CD4-positive, alpha-beta T cell treated with Interleukin-1 beta for 1 hour (primary cell): ENCODE measurements around the gene ABR.
"Not testable (repeated sequence)": the region's sequence is repeated elsewhere in the genome, so short reads cannot be mapped to it uniquely, and the experiment has no call there.

Experiments used
- DNase-seq, 2 donors: peaks; one replicate each; pipeline ENCODE4 v3.0.0-alpha.2; 2020 to 2022

The ABR gene

GRCh38 chr17:1090465-1091189, 89.2 kb downstream of the ABR start:
- no peak for DNase-seq

GRCh38 chr17:1089915-1090314, 89.9 kb downstream of the ABR start:
- DNase-seq, result no peak

DNA sequence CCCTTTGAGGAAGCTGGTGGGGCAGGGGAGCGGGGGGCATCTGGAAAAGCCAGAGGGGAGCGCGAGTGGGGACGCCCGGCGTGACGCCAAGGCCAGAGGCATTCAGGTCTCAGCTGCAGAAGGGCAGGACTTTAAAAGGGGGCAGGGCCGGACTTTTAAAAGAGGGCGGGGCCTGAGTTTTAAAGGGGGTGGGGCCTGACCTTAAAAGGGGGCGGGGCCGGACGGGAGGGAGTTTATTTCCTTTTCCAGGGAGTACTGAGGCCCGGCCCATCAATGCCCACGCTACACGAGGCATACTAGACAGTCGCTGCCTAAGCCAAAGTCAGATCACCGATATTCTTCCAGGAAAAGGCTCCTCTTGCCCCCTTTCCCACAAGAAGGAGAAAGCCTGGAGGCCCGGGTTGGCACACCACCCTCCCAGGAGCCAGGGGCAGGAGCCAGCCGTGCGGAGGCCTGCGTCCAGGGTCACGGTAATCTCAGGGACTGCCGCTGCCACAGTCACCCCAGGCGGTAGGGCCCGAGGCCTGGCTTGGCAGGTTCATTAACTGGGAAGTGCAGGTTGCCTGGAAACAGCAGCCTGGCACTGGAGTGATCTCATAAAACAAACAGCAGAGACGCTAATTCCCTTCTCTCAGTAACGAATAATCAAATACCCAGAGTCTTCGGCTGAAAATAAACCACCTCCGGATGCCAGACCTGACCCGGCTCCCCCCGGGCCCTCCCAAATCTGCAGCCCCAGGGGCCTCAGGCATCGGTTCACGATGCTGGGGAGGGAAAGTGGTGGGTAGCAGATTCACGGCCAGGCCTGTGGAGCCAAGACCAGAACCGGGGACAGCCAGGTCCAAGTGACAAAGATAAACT, 92.2 kb downstream of the ABR start:
- DNase-seq, result no peak

GRCh38 chr17:1083451-1084187, 96.2 kb downstream of the ABR start:
- no peak for DNase-seq

GRCh38 chr17:1082579-1082978, 97.2 kb downstream of the ABR start:
- DNase-seq, result no peak

DNA sequence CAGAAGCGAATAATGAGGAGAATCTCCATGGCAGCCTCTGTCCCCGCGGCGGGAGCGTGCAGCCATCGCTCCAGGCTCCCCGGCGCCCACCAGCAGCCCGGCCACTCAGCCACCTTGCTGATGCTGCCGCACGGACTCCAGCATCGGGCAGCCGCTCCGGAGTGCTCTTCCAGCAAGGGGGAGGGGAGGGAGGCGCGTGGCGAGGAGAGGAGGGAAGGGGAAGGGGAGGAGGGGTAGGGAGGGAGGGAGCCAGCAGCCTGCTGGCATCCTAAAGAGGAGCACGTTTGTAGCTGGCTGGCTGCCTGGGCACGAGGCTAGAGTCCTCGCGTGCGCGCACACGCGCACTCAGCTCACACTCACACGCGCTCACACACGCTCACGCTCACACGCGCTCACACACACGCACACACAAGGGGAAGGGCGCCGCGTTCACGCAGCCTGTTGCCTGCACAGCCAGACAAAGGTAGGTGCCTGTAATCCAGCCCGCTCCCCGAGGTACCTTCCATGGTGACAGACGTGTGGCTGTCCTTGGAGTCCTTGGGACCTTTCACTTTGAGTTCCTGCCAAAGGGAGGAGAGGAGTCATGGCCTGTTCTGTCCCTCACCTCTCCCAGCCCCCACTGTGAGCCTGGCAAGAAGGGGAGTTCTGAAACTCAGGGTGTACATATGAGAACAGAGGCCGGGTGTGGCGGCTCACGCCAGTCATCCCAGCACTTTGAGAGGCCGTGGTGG, 100.8 kb downstream of the ABR start:
- no peak for DNase-seq

- DNase-seq, result no peak
Measured at GRCh38 chr17:1077986-1078711, 101.6 kb downstream of the ABR start.

- no peak for DNase-seq
Measured at GRCh38 chr17:1077581-1077985, 102.2 kb downstream of the ABR start.

GRCh38 chr17:1076982-1077302, 102.8 kb downstream of the ABR start:
- no peak for DNase-seq

GRCh38 chr17:1076299-1076981, 103.3 kb downstream of the ABR start:
- DNase-seq, result no peak

- DNase-seq, result no peak
Measured at GRCh38 chr17:1074886-1075605, 104.7 kb downstream of the ABR start.

- DNase-seq, result not testable (repeated sequence)
Measured at GRCh38 chr17:1073963-1074625, 105.7 kb downstream of the ABR start.

GRCh38 chr17:1073241-1073962, 106.4 kb downstream of the ABR start:
- no peak for DNase-seq

DNA sequence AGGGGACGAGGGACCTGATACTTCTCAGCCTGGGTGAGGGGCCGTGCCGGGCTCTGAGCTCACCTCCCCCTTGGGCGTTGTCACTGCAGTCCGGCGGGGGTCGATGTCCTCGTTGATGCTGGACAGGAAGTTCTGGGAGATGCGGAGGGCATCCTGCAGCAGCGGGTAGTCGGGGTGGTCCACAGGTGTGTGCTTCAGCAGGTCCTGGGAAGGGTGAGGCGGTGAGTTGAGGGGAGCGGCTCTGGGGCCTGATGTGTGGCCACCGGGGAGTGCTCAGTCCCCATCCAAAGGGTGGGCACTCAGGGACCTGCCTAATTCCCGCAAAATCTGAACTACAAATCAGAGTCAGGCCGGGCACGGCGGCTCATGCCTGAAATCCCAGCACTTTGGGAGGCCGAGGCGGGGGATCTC, 107.2 kb downstream of the ABR start:
- DNase-seq, result no peak

GRCh38 chr17:1071103-1071825, 108.5 kb downstream of the ABR start:
- DNase-seq, result no peak

DNA sequence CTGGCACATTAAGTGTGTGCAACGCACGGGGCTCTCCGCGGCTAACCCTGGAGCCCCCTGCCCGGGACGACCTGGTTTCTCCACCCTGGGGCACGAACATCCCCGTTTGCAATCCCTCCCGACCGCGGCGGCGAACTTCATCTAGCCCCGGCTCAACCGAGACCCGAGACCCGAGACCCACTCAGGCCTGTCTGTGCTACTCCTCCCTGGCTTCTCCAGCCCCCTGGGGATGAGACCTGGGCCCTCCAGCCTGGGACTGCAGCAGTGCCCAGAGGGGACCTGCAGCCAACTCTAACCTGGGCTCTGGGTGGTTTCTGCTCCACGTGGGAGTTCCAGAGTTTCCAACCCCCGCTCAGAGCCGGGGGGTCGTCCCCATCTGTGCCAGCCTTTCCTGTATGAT, 109.4 kb downstream of the ABR start:
- no peak for DNase-seq

- DNase-seq, result no peak
Measured at GRCh38 chr17:1069847-1070246, 109.9 kb downstream of the ABR start.

DNA sequence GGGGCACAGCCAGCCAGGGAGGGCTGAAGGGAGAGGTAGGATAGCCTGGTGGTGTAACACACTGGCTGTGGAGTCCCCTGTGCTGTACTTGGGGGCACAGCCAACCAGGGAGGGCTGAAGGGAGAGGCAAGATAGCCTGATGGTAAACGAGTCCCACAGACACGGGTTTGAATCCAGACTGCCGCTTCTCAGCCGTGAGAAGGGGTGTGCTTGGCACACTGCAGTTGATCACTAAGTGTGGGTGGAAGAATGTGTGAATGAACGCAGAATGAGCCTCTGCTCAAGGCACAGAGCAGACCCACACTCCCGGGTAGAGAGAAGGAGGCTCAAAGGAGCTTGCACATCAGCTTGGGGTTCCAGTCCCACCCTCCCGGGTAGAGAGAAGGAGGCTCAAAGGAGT, 111.4 kb downstream of the ABR start:
- no peak for DNase-seq
